ENCODE data around the gene TMEM269. TPM values are rescaled to one million over a fixed set of nuclear protein-coding genes. Genes with fewer than 3 reads are reported as not detected.

Gene TMEM269
- total and polyA plus RNA-seq, 9 of the 15 experiments (the other 6 are each of a cell fraction or from before 2014, with no cell fraction given) = 0.09 to 0.49 (median 0.21) TPM

- TF ChIP-seq ZNF407 (IDR thresholded peaks at IDR 0.05; ENCODE audit: low read depth) (no peak), DIDO1 (tag; IDR thresholded peaks at IDR 0.05; ENCODE audit: low read depth) (peak; percentile 31; the same call in 1 of the 2 replicates), ZNF699 (CRISPR knock-in tag; IDR thresholded peaks at IDR 0.05; ENCODE audit: insufficient replicate concordance) (no peak), TBL1XR1 (IDR thresholded peaks at IDR 0.05; ENCODE audit: low read length in 2 of 2) (peak; percentile 83 to 89; a peak in 3 of 4 replicates), BCOR (IDR thresholded peaks at IDR 0.05) (peak; percentile 94), STAG1 (CRISPR knock-in tag; IDR thresholded peaks at IDR 0.05; ENCODE audit: borderline replicate concordance) (no peak), ARID2 (IDR thresholded peaks at IDR 0.05) (no peak; the same call in 1 of the 2 replicates), IRF9 (tag; IDR thresholded peaks at IDR 0.05) (peak; percentile 62), MEIS2 (IDR thresholded peaks at IDR 0.05; ENCODE audit: partially characterized antibody) (peak; percentile 80), HES1 (IDR thresholded peaks at IDR 0.05; ENCODE audit: low read depth) (peak; percentile 90), ATF7 (IDR thresholded peaks at IDR 0.05) (peak; percentile 66; the same call in 1 of the 2 replicates), CSDE1 (IDR thresholded peaks at IDR 0.05) (no peak)
- TF ChIP-seq, protein P1, sequence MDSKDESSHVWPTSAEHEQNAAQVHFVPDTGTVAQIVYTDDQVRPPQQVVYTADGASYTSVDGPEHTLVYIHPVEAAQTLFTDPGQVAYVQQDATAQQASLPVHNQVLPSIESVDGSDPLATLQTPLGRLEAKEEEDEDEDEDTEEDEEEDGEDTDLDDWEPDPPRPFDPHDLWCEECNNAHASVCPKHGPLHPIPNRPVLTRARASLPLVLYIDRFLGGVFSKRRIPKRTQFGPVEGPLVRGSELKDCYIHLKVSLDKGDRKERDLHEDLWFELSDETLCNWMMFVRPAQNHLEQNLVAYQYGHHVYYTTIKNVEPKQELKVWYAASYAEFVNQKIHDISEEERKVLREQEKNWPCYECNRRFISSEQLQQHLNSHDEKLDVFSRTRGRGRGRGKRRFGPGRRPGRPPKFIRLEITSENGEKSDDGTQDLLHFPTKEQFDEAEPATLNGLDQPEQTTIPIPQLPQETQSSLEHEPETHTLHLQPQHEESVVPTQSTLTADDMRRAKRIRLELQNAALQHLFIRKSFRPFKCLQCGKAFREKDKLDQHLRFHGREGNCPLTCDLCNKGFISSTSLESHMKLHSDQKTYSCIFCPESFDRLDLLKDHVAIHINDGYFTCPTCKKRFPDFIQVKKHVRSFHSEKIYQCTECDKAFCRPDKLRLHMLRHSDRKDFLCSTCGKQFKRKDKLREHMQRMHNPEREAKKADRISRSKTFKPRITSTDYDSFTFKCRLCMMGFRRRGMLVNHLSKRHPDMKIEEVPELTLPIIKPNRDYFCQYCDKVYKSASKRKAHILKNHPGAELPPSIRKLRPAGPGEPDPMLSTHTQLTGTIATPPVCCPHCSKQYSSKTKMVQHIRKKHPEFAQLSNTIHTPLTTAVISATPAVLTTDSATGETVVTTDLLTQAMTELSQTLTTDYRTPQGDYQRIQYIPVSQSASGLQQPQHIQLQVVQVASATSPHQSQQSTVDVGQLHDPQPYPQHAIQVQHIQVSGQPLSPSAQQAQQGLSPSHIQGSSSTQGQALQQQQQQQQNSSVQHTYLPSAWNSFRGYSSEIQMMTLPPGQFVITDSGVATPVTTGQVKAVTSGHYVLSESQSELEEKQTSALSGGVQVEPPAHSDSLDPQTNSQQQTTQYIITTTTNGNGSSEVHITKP (IDR thresholded peaks at IDR 0.05; ENCODE audit: partially characterized antibody) = peak; percentile 83
Measured at GRCh38 chr1:42825036-42825851, 40.5 kb downstream of the TMEM269 start (continued).
